Activated CD4-positive, alpha-beta T cell treated with anti-CD3 and anti-CD28 coated beads, Interleukin-2, Interleukin-4, amounts not matched to agents 100 ng/mL and 50 ng/mL, durations not matched to agents 16 hours and 8 hours (primary cell): Measurements from ENCODE around the gene TCF4.

Source experiments
- DNase-seq: peaks from one replicate; pipeline ENCODE4 v3.0.0-alpha.2; 2020; ENCODE audit warnings: low spot score

Gene TCF4

DNA sequence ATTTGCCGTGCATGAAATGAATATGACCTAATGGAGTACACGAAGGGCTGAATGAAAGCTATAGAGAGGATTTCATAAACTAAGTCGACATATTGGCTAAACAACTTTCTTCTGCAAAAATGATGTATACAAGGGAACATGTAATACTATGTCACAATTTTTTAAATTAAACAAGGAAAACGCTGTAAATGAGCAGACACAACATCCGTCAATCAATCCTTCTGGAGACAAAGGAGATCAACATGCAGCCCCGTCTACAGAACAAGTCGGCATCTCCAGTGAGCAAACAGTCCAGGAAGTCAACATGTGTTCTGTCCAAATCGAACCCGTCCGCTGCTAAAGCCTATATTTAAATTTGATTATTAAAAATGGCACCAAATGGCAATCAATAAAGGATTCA, 180.8 kb downstream of the TCF4 start:
- DNase-seq, result no peak

DNA sequence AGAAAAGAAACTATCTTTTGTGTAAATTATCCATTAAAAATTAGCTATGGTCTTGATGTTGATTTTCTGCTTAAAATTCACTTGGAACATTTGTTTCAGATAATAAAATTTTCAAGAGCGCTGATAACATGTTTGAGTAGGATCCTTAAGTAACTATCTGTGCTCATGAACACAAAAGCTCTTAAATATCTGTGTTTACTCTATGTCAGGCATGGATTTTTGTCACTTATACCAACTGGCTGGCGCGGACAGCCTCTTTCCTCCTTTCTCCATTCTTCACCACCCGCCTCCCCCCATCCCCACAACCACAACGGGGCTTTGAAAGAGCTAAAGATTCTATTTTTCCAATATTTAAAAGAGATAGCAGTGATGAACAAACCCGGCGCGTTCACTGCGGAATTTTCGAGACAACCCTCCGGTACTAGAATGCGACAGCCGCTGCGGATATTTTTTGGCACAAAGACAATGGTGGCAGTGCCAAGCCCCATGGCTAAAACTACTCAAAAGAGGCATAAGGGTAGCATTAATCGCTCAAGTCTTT, 181.5 kb downstream of the TCF4 start:
- DNase-seq, result no peak

DNA sequence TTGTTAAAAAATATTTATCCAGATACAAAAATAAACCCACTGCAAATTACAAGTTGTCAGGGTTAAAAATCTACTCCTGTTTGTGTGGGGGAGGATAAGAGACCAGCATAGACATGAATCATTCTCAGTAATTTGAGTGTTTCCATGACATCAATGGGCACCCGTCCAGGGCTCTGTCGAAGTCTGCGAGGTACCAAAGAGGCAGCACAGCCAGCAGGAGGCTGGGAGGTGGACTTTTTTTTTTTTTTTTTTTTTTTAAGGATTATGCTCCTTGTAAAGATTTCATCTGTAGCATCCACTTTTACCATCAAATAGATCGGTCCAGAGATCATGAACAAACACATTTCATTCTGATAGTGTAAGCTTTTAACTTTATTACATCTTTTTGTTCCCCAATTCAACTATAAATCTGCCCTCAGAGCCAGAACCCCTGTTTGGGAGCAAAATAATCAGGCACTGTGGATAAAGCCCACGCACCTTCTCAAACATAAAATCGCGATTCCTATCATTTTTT, 182.0 kb downstream of the TCF4 start:
- no peak for DNase-seq

DNA sequence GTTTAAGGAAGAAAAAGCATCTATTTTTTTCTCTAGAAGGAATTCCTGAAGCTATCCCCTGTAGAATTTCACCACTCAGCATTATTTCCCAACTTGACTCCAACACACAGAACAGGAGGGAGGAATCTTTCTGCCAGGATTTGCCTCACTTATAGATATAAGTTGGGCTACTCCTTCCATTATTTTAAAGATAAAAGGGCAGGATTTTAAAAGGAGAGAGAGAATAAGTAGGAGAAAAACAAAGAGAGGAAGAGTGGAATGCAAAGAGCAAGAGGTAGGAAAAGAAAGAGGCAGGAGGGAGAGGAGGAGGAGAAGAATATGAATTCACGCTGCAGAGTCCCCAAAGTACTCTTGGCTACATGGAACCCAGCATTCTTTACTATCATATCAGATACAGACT, 182.5 kb downstream of the TCF4 start:
- DNase-seq, result no peak

DNA sequence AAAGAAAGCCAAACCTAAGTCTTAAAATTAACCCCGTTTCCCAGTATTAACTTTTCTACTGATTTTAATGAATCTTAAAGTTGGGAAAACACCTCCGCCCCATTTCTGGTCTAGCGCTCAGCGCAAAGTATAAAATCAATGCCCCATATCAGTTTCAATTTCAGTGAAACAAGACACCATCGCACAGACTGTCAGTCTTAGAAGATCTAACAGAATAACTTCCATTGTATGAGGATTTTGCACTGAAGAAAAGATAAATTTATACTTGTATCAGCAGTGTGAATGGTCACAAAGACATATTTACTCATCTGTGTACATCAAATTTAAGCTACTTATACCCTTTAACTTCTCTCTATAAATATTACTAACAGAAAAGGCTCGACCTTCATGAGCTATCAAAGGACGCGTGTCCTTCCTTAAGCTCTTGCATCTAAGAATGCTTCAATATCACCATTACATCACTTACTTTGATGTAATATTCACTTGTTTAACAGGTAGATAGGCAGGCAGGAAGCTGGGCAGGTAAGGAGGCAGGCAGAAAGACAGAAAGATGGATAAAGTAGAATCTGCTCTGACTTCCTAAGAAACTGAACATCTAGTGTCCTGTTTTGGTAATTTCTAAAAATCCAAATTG, 183.0 kb downstream of the TCF4 start:
- DNase-seq, result no peak

DNA sequence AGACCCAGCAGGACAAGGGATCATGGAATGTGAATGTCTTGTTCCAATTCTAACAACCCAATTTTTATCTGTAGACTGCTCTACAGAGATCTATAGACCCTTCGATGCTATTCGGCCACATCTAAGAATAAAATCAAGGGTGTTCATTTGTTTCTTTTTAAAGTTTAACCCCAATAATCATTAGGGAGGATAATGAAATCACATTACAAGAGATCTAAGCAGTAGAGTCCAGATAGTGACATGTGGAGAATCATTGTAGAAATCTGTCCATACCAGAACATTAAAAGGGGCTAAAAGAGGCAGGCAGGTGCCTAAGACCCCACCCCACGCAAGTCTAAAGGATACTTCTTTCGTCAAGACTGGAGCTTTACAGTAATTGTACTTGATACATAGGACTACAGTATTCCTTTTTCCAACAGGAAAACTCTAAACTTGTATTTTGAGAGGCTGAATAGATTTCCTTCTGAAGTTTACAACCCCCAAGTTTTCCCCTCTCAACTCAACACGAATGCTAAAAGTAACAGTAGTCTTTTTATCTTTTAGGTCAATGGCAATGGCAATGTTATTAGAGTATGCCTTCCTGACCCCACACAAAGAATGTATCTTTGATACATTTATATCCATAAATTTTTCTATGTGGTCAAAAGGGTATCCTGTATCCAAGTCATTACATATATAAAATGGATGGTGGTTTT, 183.7 kb downstream of the TCF4 start:
- no peak for DNase-seq

DNA sequence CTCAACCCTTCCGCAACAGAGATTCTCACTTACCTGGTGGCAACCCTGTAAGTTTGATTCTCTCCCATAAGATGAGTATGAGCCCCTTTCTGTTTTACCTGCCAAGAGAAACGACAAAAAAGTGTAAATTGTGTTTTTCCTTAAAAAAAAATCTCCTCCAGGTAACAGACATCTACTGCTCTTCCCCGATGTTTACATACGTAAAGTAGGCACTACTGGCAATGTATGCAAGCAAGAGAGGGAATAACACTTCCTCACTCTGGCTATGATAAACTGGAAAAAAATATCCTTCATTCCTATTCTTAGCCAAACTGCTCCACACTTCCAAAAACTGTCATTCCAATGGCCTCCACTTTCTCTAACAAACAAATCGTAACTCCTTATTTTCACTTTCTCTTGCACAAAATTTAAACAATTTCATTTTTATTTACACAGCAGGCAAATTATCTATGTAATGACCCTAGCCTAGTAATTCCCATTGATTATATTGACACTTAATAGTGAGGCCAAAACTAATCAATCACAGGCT, 184.5 kb downstream of the TCF4 start:
- no peak for DNase-seq

DNA sequence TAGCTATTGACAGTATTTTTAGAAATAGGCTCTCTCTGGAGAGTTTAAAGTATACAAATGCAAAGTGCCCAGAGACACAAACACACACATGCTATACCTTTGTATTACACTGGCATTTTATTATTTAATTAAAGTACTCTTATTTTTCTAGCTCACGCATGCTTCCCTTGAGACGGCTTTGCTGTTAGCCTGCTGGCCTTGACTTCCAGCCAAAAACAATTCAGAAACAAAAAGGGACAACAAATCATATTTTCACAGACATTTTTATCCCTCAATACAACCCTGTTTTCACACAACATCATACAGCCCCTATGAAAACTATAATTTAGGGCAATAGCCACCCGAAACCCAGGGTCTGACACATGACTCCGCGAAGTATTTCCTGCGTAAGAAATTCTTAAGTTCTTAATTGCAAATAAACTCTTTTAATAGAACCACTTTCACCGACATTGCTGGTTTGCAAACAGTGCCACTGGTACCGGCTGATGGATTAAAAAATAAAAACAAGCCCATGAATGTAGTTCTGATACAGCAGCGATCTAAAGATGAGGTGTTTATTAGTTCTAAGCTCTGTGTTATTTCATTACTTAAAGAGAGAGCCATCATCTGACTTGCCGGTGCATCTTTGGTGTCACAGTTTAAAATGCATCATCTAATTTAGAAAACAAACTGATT, 185.1 kb downstream of the TCF4 start:
- no peak for DNase-seq

DNA sequence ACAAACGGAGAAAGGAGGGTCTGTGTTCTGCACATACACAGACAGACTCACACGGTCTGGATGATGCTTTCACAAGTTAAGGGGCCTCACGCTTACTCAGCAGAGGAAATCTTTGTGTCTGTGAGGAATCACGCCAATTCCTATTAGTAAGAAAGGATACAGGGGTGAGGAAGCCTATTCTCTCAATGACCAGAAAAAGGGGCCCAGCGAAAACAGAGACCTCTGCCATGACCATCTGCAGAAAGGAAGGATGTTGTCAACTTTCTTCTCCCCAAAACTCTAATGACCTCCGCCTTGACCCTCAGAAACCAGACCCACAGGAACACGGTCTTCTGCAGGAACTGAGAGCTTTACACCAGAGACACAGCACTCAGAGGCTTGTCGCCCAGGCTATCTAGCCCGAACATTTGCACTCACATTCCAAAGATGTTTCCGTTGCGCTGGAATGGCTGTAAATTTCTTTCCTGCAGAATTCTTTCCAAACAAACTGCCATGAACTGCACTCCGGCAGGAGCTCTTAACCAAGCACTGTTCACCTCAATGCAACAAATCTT, 186.3 kb downstream of the TCF4 start:
- DNase-seq, result no peak

DNA sequence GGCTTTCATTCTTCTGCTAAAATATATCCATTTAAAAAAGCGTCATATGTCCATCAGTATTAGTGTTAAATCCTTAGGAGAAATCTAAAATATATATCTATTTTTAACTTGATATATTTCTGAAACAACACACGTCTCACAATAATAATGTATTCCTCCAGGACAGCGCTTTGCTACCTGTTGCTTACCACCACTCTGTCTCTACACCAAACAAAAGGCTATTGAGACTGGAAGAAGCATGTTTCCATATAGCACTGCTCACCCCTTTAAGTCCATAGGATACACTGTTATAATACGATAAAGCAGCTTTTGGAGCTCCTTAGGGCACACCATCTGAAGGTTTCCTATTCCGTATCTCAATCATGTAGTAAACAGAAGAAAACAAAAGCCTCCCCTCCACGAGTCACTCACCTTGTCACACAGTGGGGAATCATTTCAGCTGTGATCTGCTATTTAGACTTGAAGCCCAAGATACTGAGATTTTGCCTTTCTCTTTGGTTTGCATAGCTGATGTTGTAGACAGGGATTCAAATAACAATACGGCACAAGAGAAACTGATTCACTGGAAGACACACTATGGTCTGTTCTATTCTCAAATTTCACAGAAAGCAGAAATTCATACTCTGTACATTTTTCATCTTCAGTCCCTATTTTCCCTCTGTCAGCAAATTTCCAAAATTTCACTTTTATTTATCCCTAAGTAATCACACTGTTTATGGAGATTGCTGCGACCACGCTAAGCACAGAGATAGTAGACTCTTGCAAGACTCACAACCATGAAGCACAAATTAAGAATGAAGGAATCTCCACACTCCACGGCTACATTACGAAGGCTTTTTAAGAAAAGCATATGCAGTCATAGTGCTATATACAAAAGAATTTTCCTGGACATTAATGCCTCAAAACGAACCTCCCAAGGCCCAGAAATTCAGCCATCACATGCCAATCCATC, 187.1 kb downstream of the TCF4 start:
- no peak for DNase-seq

DNA sequence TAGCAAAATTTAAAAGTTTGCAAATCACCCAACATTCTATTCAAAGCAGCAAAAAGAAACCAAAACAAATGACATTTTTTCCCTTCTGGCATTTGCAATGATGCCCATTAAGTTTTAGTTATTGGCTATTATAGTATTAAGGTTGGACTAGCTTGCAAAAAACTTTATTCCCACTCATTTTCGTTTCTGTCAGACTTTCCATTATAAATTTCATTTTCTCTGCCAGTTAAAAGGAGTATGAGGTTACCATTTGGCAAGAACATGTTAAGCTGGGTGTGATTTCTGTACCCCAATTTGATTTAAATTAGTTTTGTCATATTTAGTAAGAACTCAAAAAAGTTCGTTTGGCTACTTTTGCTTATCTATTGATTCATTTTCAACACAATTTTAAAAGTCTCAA, 187.9 kb downstream of the TCF4 start:
- no peak for DNase-seq

DNA sequence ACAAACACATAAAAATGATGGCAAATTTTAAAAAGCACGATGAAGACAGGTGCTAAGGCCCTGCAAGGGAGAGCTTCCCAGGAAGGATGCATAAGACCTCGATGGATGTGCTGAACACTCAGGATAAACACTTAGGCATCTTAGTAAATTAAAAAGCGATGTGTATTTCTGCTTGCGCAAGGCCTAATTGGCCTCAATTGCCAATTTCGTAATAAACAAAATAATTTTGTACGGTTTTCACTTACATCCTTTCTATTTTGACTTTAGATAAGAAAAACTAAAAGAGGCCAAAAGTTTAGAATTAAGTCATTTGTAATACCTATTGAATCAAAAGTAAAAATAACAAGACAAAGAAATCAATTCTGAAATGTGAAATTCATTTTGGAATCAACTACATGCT, 189.1 kb downstream of the TCF4 start:
- DNase-seq, result no peak

DNA sequence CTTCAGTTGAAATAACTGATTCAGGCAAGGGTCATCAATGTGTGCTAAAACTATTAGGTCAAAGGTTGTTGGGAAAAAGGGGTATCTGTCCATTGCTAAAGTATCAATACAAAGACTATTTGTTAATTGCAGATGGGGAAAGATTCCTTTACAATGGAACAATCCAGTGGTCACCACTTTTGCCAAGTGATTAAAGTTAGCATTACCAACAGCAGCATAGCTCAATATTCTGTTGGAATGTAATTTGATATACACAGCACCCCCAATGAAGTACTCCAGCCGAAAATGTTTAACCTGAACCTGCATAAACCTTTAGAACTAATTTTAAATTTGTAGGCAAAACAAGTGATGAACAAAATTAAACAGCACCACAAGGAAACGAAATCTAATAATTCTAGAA, 191.0 kb downstream of the TCF4 start:
- no peak for DNase-seq

DNA sequence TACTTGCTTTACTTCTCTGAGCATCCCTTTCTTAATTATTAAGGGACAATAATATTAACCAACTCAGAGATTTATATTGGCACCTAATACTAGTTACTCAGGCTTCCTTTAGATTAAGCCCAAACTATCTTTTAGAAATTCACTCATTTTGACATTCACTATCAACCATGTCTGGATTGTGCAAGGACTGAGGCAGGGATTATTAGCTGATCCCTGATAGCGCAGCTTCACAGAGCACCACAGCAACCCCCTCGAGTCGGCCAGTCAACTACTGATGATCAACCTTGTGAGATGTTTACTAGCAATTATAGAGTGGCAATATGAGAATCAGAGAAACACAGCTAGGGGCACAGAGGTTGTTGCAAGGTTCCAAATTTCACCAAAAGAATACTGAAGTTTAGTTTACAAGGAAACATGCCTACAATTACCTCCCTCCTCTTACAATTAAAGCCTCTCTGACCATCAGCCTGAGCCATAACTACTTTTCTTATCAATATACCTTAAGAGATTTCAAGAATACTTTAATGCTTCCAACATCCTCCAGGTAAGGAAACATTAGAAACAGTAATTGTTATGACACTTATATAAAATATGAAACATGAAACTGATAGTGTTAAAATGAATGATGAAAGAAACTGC, 191.6 kb downstream of the TCF4 start:
- no peak for DNase-seq

DNA sequence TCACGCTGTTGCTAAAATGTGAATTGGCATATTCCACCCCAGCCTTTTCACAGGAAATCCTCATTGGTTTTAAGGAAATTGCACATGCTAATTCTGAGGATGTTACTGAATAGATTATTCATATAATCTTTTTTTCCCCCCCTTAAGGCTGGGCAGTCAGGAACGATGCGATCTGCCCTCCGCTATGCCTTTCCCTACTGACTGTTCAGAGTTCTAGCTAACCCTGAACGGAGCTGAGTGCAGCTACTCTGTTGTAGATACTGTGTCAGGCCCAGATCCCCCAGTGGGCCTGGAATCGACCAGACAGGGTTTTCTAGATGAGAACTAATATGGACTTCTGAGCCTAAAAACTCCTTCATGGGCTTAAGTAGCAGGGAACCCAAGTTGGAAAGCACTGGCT, 192.2 kb downstream of the TCF4 start:
- no peak for DNase-seq

DNA sequence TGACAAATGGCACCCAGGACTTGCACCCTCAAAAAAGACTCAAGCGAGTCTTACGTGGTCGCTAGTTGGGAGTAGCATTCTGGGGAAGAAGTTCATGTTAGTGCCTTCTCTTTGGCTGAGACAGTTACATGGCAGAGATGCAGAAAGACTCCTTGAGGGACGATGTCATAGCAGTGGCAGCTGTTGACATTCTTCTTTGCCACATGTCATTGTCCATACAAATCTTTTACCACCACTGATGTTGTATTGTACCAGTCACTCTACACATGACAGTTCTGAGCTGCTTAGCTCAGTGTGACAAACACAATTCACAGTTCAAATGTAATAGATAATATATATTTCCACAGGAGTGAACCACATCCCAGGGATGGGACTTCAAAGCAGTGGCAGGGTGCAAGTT, 197.1 kb downstream of the TCF4 start:
- no peak for DNase-seq

DNA sequence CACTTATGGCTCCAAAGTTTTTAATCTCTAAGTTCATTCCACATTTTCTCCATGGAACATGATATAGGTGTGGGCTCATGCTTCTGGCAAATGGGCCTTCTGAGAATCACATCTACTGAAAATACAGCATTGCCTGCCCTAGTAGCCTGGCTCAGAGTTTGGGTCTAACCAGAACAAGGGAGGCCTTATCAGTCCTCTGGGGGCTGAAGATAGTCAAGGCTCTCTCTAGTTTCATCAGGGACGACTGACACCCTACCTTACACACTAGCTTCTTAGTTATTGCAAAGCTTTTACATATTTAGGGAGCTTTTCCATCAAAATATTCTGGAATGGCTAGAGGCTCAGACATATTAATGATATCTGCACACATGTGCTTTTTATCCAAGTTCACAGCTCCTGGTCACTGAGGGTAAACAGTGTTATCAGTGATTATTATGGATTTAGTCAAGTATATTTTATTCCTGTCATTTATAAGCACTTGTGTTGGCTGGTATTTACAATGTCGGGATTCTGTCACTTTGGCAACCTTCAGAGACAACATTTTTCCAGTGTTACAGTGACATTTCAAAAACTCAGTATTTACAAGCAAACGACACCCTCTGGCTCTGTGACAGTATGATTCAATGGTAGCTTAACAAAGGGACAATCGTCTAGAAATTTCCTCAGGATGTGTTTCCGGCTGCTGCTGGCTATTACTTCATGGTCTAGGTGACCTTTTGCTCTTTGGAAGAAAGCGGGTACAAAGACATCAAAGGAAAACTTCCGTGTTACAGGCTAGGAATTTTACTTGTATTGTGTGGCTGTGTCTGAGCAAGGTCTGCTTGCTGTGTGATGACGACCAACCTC, 200.6 kb downstream of the TCF4 start:
- DNase-seq, result no peak

DNA sequence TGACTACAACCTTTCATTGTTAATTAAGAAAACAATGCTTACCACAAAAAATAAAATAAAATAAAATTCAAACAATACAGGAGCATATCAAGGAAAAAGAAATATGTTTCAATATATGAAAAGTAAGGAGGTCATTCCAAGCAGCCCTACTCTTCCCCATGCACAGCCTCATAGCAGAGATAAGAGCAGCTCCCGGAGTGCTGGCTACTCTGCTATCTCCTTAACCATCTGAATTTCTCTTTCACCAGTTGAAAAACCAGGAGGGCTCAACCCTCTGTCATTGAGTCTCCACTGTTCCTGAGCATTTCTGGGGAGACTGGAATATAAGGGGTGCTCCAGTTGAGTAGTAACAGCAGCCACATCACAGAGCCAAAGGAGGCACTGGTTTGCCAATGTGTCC, 201.4 kb downstream of the TCF4 start:
- DNase-seq, result no peak

DNA sequence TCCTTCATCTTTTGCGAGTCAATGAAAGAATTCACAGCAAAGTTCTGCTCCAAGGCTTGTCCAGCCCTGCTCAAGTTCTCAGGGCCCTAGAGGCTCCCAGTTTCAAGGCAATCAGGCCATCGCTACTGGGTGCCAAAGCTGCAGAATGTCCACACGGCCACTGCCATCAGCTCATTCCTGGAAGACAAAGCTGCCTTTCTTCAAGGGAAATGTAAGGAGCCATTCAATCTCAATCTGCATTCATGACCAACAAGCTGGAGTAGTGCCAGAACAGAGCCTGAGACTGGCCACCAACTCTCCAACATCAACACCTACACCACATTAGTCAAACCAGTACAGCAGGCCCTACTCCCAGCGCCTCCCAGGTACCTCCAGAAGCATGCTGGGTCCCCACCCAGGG, 202.2 kb downstream of the TCF4 start:
- DNase-seq, result no peak
